GM19463 (cell line): ENCODE results near the gene APPBP2.
"Not testable (repeated sequence)": the region's sequence is repeated elsewhere in the genome, so short reads cannot be mapped to it uniquely, and the experiment has no call there.

Source experiments
- ATAC-seq: cut with Tn5 transposase; IDR thresholded peaks from one replicate; pipeline ENCODE4 v1.9.1; 2021; ENCODE audit warnings: mild to moderate bottlenecking, moderate library complexity; ENCODE audit not compliant: unreplicated experiment

The APPBP2 gene, protein sequence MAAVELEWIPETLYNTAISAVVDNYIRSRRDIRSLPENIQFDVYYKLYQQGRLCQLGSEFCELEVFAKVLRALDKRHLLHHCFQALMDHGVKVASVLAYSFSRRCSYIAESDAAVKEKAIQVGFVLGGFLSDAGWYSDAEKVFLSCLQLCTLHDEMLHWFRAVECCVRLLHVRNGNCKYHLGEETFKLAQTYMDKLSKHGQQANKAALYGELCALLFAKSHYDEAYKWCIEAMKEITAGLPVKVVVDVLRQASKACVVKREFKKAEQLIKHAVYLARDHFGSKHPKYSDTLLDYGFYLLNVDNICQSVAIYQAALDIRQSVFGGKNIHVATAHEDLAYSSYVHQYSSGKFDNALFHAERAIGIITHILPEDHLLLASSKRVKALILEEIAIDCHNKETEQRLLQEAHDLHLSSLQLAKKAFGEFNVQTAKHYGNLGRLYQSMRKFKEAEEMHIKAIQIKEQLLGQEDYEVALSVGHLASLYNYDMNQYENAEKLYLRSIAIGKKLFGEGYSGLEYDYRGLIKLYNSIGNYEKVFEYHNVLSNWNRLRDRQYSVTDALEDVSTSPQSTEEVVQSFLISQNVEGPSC

DNA sequence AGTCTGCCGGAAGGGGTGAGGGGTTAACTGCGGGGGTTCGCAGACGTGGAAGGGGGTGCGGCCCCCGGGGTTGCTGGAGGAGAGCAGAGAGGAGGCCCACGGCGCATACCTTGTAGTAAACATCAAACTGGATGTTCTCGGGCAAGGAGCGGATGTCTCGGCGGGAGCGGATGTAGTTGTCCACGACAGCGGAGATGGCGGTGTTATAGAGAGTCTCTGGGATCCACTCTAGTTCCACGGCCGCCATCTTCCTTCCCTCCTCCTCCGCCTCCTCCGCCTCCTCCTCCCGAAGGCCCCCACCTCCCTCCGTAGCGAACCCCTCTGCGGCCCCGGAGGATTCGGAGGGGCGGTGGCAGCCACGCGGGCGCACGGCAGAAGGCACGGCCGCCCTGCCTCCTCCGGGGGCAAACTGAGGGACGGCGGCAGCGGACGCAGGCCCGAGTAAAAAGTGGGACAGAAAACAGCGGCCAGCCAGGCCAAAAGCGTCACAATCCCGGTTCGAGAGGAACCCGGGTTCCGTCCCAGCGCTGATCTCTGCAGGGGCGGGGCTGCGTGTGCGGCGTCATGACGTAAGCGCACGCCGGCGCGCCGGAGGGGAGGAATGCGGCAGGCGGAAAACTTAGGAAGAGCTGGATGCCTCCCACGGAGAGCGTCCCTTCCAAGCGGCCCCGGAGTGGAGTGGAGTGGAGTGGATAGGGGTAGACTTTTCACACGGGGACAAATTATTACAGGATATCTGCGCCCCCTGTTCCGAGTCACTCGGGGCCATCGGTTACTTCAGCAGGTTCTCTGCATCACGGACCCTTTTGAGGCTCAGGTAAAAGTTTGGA is at the start of gene APPBP2:
APPBP2 (minus strand) TSS at position 558 of the 830 bp plus-strand sequence; CDS start at position 247, 311 bp downstream.
- ATAC-seq = peak; percentile 93

DNA sequence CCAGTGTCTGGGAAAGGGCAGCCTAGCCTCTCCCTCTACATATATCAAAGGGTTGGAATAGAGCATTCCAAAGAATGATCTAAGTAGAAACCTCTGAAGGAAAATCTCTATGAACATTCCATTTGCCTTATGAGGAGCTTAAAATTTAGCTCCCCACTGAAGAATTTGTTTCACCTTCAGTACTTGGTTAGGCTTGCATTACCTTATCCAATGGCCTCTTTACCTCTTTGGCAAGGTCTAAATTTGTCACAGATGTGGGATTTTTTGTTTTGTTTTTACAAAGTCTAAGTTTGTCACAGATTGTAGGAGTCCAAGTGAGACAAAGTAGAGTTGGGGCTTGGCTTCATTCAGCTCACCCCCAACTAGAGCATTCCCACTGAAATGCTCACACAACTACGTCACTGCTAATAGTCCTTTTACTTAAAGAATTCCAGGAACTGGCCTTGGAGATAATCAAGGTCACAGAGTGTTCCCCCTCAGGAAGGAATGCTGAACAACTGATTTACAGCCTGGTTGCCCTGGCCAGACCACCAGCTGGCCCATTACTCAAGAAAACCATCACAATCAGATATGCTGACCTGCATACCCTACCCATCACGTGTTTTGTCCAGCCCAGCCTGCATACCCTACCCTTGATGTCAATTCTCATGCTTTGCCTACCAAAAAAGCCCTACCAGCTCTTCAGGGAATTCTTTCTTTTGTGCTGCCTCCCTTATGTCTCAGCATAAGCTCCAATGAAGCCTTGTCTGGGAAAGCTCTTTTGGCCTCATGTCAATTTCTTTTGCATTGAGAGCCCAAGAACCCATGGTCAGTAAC is 47.4 kb upstream of the APPBP2 start:
- no peak for ATAC-seq

DNA sequence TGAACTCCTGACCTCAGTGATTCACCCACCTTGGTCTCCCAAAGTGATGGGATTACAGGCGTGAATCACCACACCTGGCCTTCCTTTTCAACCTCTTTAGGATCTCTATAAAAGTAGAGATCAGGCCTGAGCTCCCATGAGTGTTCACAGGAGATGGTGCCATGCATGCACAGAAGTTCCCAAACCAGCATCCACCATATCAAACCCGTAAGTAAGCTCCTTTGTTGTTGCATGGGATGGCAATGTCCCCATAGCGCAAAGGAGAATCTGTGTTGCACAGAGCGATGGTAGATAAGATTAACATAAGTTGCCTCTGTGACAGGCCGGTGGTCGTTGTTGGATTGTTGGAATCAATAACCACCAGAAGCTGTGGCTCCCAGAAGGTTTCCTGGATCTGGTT is 39.2 kb upstream of the APPBP2 start:
- ATAC-seq = no peak

DNA sequence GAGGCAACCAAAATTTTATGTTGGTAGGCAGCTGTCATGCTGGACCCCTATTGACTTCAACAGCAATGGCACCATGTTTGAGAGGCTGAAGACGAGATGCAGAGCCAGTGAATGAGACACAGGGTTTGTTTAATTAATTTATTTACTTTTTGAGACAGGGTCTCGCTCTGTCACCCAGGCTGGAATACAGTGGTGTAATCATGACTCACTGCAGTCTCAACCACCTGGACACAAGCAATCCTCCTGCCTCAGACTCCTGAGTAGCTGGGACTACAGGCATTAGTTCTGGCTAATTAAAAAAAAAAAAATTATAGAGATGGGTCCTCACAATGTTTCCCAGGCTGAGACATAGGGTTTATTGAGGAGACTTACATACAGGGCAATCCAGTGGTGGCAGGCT is 37.7 kb upstream of the APPBP2 start:
- ATAC-seq = no peak

DNA sequence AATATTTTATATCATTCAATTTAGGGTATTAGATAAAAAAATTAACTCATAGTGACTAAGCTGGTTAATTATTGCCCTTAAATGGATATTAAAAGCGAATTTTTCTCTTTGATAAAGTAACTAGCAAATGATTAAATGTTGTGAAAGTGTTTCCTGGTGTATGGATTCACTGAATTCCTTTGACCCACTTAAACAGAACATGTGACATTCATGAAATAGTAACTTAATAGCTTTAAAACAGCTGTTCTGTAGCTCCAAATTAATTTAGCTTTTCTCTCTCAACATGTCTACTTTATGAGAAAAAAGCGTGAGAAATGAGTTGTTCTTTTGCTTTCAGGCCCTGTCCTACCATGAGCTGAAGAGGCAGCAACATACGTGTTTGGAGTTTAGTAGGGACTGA is 36.4 kb upstream of the APPBP2 start:
- ATAC-seq = no peak

DNA sequence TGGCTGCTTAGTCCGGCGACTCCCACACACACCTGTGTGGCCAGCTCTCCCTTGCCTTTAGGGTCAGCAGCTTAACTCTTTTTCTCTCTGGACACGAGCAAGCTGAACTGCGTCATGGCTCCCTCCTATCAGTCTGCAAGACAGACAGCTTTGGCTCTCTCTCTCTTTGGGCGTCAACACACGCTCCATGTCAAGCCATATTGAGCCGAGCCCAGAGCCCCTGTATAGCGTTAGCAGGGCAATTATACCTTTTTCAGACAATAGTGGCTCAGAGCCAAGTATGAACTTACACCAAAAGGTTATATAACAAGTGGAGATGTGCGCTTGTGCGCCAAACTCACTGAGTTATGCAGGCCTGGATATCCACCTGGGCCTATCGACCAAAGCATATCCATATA is 34.8 kb upstream of the APPBP2 start:
- ATAC-seq = no peak

DNA sequence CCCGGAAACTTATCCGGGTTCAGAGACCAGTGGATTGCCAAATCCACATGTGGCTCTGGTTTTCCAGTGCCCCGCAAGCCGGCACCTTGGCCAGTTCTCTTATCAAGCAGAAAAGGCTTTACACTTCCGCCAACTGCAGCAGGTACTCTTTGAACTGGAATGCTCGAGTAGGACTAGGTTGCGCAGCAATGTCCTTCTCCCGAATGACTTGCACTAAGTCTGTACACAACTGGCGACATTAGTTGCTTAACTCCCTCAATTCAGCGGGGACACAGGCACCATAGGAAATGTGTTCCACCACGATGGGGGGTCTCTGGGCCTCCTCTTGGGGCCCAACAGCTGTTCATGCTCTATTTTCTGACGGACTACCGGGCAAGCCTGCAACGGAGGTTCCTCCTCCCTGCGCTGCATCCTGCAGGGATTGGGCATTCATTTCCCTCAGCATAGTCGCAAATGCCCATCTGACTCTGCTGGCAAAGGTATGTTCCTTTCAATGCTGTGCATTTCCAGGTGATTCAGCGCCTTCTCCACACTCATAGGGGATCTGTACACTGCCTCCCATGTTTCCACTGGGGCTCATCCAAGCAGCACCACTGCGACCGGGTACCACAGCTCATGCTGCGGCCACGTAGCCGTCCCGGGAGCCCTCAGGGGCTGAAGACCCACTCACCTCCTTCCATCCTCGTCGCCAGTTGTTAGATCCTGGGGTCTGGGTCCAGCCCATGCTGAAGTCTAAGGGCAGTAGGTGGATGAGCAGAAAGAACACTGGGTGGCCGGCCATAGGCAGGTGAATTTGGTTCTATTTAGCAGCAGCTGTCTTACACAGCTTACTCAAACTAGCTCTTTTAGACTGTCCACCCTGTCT is 34.2 kb upstream of the APPBP2 start:
- no peak for ATAC-seq

DNA sequence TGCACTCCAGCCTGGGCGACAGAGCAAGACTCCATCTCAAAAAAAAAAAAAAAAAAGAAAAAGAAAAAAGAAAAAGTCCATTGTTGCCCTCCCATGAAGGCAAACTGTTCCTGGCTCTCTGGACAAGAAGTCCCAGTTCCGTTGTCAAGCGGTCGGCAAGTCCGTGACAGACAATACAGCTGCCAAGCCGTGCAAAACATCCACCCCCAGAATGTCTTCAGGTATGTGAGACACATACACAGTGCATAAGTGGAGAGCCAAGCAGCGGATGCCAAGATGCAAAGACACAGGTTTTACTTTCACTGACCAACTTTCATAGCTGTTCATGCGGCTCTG is 33.6 kb upstream of the APPBP2 start:
- ATAC-seq = no peak

DNA sequence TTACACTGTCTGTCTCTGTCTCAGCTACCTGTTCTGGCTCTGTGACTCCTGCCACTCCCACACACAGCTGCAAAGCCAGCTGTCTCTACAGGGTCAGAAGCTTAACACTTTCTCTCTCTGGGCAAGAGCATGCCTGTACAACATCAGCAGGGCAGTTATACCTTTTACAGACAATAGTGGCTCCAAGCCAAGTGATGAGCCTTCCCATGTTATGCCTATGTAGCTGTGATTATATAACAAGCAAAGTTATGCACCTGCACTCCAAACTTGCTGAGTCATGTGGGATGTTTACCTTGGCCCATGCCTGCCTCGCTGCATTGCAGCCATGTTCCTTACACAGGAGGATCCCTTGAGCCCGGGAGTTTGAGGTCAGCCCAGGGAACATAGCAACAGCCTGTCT is 31.8 kb upstream of the APPBP2 start:
- no peak for ATAC-seq

DNA sequence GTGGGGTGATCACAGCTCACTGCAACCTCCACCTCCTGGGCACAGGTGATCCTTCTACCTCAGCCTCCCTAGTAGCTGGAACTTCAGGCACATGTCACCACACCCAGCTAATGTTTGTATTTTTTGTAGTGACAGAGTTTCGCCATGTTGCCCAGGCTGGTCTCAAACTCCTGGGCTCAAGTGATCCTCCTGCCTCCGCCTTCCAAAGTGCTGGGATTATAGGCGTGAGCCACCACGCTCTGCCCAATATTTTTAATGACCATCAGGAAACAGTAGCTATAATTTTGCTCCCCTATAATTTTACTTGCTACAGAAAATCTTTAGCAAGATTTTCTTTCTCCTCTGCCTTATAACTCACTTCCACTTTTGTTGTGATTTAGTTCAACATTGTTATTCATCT is 29.7 kb upstream of the APPBP2 start:
- ATAC-seq = no peak

DNA sequence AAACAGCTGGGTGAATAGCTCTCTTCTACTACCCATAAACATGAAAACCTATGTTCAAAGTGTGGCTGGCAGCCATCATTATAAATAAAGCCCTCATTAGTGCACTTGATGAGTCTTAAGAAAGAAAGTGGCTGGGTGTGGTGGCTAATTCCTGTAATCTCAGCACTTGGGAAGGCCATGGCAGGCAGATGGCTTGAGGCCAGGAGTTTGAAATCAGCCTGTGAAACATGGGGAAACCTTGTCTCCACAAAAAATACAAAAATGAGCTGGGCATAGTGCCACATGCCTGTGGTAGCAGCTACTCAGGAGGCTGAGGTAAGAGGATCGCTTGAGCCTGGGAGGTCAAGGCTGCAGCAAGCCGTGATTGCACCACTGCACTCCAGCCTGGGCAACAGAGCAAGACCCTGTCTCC is 28.3 kb upstream of the APPBP2 start:
- no peak for ATAC-seq

DNA sequence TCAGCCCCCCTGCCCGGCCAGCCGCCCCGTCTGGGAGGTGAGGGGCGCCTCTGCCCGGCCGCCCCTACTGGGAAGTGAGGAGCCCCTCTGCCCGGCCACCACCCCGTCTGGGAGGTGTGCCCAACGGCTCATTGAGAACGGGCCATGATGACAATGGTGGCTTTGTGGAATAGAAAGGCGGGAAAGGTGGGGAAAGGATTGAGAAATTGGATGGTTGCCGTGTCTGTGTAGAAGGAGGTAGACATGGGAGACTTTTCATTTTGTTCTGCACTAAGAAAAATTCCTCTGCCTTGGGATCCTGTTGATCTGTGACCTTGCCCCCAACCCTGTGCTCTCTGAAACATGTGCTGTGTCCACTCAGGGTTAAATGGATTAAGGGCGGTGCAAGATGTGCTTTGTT is 26.2 kb upstream of the APPBP2 start:
- not testable (repeated sequence) for ATAC-seq

DNA sequence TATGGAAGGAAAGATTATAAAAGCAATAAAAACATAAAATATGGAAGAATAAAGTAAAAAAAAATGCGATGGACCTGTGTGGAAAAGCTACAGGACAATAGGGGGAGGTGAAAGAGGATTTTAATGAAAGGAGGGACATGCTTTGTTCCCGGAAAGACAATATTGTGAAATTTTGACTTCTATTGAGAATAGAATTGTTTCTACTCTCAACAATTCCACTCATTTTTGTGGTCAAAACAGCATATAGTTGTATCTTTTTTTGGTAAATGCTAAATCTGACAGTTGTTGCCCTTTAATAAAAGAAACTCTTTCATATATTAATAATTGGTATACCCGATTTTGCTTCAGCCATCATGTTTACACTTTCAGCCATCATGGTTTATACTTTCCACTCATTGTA is 22.9 kb upstream of the APPBP2 start:
- ATAC-seq = no peak

DNA sequence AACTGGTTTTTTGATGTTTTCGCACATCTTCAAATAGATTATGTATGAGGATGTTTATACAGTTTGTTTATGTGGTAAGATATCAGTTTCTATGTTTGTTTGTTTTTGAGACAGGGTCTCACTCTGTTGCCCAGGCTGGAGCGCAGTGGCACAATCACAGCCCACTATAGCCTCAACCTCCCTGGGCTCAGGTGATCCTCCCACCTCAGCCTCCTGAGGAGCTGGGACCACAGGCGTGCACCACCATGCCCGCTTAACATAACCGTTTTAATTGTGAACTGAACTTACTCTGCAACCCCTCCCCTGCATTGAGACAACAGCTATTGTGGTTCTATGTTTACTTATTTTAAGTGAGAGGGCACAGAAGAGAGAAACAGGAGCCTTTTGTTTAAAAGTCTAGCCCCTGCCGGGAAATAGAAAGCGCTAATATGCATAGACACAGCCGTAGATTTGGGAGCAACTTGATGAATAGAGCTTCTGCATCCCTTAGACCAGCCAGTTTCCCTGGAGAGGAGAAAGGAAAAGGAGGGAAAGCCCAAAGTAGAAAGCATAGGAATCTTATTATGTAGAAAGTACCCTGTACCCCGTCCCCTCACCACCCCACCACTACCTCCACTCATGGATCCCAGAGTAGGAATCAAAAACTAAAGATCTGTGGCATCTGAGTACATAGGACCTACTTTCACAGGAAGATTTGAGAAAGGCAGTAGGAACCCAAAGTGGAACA is 19.6 kb upstream of the APPBP2 start:
- ATAC-seq = no peak

DNA sequence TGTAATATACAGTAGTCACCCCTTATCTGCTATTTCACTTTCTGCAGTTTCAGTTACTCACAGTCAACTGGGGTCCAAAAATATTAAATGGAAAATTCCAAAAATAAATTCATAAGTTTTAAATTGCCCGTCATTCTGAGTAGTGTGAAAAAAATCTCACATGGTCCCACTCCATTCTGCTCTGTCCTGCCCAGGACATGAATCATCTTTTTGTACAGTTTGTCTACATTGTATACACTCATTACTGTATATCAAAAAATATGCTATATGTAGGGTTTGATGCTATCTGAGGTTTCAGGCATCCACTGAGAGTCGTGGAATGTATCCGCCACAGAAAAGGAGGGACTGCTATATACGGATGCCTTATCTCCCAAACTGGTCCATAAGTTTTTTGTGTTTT is 16.0 kb upstream of the APPBP2 start:
- ATAC-seq = no peak

DNA sequence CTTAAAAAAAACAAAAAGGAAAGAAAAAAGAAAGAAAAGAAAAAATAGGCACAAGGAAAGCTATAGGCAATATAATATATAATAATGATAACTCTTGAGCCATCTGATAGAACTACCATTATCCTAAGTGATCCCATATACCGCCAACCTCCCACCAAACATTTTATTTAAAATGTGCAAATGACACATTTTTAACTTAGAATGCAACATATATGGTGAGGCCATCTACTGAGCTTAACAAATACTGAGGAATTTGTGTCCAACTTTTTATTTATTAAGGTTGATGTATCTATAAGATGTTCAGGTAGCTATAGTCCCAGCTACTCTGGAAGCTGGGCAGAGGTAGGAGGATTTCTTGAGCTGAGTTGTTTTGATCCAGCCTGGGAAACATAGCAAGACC is 14.4 kb upstream of the APPBP2 start:
- ATAC-seq = no peak

DNA sequence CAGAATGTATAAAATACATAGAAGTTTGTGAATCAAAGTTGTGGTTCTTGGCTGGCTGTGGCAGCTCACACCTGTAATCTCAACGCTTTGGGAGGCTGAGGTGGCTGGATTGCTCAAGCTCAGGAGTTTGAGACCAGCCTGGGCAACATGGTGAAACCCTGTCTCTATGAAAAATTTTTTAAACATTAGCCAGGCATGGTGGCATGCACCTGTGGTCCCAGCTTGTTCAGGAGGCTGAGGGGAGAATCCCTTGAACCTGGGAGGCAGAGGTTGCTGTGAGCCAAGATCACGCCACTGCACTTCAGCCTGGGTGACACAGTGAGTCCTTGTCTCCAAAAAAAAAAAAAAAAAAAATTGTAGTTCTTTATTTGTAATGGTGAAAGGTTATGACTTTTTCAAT is 13.8 kb upstream of the APPBP2 start:
- ATAC-seq = no peak

DNA sequence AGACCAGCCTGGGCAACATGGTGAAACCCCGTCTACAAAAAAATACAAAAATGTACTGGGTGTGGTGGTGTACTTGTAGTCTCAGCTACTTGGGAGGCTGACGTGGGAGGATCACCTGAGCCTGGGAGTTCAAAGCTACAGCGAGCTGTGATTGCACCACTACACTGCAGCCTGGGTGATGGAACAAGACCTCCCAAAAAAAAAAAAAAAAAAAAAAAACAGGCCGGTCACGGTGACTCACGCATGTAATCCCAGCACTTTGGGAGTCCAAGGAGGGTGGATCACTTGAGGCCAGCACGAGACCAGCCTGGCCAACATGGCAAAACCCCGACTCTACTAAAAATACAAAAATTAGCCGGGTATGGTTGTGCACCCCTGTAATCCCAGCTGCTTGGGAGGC is 12.7 kb upstream of the APPBP2 start:
- ATAC-seq = no peak
